RWPE2 (cell line): ENCODE results near the gene SETD2.
A peak's percentile ranks its signal among the peaks of the same experiment; 100 is the strongest.

Experiments
- ATAC-seq: fragments of 200-7000 bp; cut with Tn5 transposase; 3 replicates; pipeline ENCODE4 v1.9.1; 2021; ENCODE audit warnings: low read depth
- DNase-seq: peaks from one replicate; pipeline ENCODE4 v3.0.0-alpha.2; 2020; ENCODE audit warnings: low spot score
- H3K27ac ChIP-seq: fragments of 450-650 bp; 2 replicates; pipeline ENCODE4 v1.5.1; 2017; ENCODE audit warnings: mild to moderate bottlenecking; ENCODE audit not compliant: poor library complexity, severe bottlenecking
- H3K27me3 ChIP-seq: fragments of 250-450 bp; sonication (Bioruptor Pico); 2 replicates; pipeline ENCODE4 v1.5.1; 2021; ENCODE audit warnings: mild to moderate bottlenecking, moderate library complexity; ENCODE audit not compliant: insufficient read depth, poor library complexity, severe bottlenecking
- H3K36me3 ChIP-seq: fragments of 250-450 bp; sonication (Bioruptor Pico); 2 replicates; pipeline ENCODE4 v1.5.1; 2020; ENCODE audit warnings: low read depth, mild to moderate bottlenecking, moderate library complexity
- H3K4me1 ChIP-seq: fragments of 250-450 bp; sonication (Bioruptor Pico); 2 replicates; pipeline ENCODE4 v1.5.1; 2021; ENCODE audit warnings: mild to moderate bottlenecking, moderate library complexity; ENCODE audit not compliant: insufficient read depth, poor library complexity, severe bottlenecking
- H3K4me3 ChIP-seq: fragments of 250-450 bp; sonication (Bioruptor Pico); 2 replicates; pipeline ENCODE4 v1.5.1; 2021; ENCODE audit warnings: mild to moderate bottlenecking, moderate library complexity; ENCODE audit not compliant: severe bottlenecking
- H3K9me3 ChIP-seq: fragments of 250-450 bp; sonication (Bioruptor Pico); 2 replicates; pipeline ENCODE4 v1.5.1; 2021; ENCODE audit warnings: mild to moderate bottlenecking, moderate library complexity; ENCODE audit not compliant: severe bottlenecking
- TF ChIP-seq, protein P1 (sequence below): fragments of 450-650 bp; IDR thresholded peaks from one replicate; pipeline ENCODE4 v1.5.1; 2017; ENCODE audit warnings: mild to moderate bottlenecking, moderate library complexity; ENCODE audit not compliant: poor library complexity, severe bottlenecking

Gene SETD2

DNA sequence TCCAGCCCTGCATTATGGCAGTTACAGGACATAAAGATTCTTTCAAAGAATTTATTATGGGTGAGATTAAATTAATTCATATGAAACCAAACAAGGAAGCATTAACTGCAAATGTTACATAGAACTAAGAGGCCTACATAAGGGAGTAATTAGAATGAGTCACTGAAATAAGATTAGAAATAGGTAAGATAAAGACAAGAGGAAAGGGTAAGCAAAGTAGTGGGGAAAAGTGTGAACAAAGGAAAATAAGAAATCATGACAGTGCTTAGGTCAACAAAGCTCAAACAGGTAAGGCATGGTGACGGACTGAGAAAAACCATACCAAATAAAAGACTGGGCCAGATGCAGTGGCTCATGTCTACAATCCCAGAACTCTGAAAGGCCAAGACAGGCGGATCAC is 74.3 kb downstream of the SETD2 start:
- DNase-seq (no peak), ATAC-seq (no peak)
- H3K4me1 ChIP-seq = no peaks in the 10 kb centered on the region
- peaks cover 85% of the 10 kb centered on the region for H3K36me3 ChIP-seq
- H3K9me3 ChIP-seq = no peaks in the 10 kb centered on the region
- no peak overlapping the region for H3K27ac ChIP-seq
- TF ChIP-seq, protein P1, sequence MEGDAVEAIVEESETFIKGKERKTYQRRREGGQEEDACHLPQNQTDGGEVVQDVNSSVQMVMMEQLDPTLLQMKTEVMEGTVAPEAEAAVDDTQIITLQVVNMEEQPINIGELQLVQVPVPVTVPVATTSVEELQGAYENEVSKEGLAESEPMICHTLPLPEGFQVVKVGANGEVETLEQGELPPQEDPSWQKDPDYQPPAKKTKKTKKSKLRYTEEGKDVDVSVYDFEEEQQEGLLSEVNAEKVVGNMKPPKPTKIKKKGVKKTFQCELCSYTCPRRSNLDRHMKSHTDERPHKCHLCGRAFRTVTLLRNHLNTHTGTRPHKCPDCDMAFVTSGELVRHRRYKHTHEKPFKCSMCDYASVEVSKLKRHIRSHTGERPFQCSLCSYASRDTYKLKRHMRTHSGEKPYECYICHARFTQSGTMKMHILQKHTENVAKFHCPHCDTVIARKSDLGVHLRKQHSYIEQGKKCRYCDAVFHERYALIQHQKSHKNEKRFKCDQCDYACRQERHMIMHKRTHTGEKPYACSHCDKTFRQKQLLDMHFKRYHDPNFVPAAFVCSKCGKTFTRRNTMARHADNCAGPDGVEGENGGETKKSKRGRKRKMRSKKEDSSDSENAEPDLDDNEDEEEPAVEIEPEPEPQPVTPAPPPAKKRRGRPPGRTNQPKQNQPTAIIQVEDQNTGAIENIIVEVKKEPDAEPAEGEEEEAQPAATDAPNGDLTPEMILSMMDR = no peak
- H3K4me3 ChIP-seq = no peak overlapping the region
- H3K27me3 ChIP-seq = no peaks in the 10 kb centered on the region

DNA sequence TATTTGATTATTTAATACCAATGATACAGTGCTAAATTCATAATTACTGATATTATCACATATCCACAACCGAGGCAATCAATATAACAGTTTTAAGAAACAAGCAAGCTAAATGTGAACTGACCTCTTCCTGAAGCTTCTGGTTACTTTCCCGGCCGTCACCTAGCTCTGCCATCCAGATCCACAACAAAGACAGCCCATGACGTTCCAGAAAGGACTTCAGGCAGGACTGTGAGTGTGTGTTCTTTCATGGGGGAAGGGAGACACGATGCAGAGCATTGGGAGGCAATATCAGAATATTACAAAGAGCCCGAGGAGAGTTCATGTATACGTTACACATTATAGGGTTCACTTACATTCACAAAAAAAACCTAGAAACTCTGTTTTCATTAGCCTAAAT is 77.8 kb downstream of the SETD2 start:
- H3K27ac ChIP-seq = no peak overlapping the region
- DNase-seq (no peak), ATAC-seq (no peak)
- H3K27me3 ChIP-seq = no peaks in the 10 kb centered on the region
- H3K4me3 ChIP-seq = no peak overlapping the region
- no peaks in the 10 kb centered on the region for H3K9me3 ChIP-seq
- TF ChIP-seq, protein P1 = no peak
- H3K36me3 ChIP-seq = peaks cover 88% of the 10 kb centered on the region
- H3K4me1 ChIP-seq = no peaks in the 10 kb centered on the region

DNA sequence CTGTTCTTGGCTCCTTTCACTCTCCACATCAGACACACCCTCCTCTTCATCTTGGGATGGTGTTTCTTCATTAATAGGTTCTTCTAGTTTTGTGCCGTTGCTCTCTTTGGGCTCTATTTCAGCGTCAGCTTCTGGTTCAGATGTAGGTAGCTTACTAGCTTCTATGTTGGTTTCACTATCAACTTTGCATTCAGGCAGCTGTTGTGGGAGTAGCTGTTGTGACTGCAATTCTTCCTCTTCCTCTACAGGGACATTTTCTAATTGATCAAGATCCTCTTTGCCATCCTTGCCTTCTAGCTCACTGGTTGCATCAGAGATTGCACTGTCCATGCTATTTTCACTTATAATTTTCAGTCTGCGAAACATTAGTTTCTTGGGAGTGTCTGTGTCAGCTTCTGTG is 80.1 kb downstream of the SETD2 start:
- Histone ChIP-seq H3K27me3 (no peaks in the 10 kb centered on the region), H3K27ac (no peak overlapping the region), H3K4me1 (no peaks in the 10 kb centered on the region), H3K4me3 (no peak overlapping the region), H3K36me3 (peaks cover 90% of the 10 kb centered on the region), H3K9me3 (no peaks in the 10 kb centered on the region)
- ATAC-seq = no peak
- TF ChIP-seq, protein P1 = no peak
- no peak for DNase-seq

DNA sequence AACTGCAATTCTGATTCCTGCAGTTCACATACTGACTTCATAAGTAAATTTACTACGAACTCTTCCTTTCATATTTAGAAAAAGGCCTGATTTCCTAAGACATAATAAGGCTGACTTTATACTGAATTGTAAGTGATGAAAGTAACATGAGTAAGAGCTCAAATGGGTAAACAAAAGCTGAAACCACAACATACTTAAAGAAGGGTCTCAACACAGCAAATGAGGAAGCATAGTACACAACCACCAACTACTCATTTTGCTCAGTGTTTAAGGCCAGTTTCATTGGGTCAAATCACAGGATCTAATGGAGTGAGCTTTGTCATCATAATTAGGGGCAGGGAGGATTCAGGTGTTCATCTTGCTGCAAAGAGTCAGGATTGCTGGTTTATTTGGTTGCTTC is 81.4 kb downstream of the SETD2 start:
- no peak for DNase-seq
- TF ChIP-seq, protein P1 = peak; percentile 3
- H3K27ac ChIP-seq = no peak overlapping the region
- peaks cover 80% of the 10 kb centered on the region for H3K36me3 ChIP-seq
- H3K27me3 ChIP-seq = no peaks in the 10 kb centered on the region
- H3K4me1 ChIP-seq = no peaks in the 10 kb centered on the region
- ATAC-seq = 0 out of 3 replicates have a peak, but pooled peaks have one; percentile 17
- no peaks in the 10 kb centered on the region for H3K9me3 ChIP-seq
- H3K4me3 ChIP-seq = no peak overlapping the region

DNA sequence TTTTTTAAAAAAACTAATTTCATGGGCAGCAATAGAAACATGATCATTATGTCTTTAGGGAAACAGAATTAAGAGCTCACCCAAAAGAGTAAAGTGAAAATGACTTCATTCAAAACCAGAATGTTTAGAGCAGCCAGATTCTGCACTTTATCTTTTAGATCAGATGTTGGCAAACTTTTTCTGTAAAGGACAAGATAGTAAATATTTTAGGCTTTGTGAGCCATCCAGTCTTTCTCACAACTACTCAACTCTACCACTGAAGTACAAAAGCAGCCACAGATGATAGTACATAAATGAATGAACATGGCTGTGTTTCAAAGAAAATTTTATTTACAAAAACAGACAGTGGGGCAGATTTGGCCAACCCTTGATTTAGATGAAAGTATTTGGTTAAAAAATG is 84.5 kb downstream of the SETD2 start:
- H3K9me3 ChIP-seq = no peaks in the 10 kb centered on the region
- no peaks in the 10 kb centered on the region for H3K4me1 ChIP-seq
- no peak overlapping the region for H3K27ac ChIP-seq
- DNase-seq (no peak), ATAC-seq (no peak)
- H3K27me3 ChIP-seq = no peaks in the 10 kb centered on the region
- no peak overlapping the region for H3K4me3 ChIP-seq
- H3K36me3 ChIP-seq = peaks cover 73% of the 10 kb centered on the region
- TF ChIP-seq, protein P1 = no peak
